Activated gamma-delta T cell treated with Interleukin-2 at 50 U/mL for 16 hours (primary cell): ENCODE results near the gene PITPNC1.

ENCODE experiments used
- DNase-seq: peaks from one replicate; pipeline ENCODE4 v3.0.0-alpha.2; 2020

Gene PITPNC1

DNA sequence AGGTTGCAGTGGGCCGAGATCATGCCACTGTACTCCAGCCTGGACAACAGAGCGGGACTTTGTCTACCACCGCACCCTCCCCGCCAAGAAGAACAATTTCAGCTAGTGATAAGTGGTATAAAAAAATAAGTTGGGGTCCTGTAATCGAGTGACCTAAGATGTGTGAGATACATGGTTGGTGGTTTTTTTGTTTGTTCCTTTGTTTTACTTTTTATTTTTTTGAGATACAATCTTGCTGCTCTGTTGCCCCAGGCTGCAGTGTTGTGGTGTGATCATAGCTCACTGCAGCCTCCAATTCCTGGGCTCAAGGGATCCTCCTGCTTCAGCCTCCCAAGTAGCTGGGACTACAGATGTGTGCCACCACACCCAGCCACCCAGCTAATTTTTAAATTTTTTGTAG, 58.7 kb downstream of the PITPNC1 start:
- DNase-seq = no peak

- DNase-seq = no peak
Measured at GRCh38 chr17:67436233-67436632, 59.2 kb downstream of the PITPNC1 start.

DNA sequence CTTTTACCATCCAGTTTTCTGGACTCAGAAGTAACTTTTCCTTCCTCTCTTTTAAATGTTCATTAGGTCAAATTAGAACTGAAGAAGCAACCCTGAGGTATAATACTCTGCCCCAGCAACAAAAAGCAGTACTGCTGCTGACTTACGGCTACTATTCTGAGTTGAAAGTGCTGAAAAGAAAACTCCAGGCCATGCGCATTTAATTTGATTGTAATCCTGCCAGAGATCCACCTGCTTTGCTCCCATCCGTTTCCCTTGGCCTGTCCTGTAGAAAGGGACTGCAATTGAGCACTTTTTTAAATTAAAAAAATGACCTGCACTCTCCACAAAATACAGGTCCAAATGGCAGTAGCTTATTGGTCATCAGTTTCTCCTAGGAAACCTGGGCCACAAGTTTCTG, 61.6 kb downstream of the PITPNC1 start:
- no peak for DNase-seq

GRCh38 chr17:67439269-67439668, 62.2 kb downstream of the PITPNC1 start:
- no peak for DNase-seq

DNA sequence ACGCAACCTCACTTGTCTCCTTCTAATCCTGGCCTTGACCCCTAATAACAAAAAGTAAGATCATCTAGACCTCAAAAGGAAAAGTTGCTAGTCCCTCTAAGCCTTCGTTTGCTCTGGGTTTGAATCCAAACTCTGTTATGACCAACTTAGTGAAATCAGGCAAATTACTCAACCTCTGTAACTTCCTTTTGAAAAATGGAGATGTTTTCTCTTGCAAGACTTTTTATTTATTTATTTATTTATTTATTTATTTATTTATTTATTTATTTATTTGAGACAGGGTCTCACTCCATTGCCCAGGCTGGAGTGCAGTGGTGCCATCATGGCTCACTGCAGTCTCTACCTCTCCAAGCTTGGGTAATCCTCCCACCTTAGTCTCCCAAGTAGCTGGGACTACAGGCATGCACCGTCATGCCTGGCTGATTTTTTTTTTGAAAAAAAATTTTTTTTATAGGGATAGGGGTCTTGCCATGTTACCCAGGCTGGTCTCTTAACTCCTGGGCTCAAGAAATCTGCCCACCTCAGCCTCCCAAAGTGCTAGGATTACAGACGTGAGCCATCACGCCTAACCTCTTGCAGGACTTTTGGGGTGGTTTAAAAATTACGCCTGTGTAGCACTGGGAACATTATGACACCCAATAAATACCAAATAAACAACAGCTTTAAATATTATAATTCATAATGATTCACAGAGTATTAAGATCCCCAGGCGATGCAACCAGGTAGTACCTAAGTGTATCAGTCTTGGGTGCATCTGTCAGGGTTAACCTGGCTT, 63.4 kb downstream of the PITPNC1 start:
- no peak for DNase-seq

DNA sequence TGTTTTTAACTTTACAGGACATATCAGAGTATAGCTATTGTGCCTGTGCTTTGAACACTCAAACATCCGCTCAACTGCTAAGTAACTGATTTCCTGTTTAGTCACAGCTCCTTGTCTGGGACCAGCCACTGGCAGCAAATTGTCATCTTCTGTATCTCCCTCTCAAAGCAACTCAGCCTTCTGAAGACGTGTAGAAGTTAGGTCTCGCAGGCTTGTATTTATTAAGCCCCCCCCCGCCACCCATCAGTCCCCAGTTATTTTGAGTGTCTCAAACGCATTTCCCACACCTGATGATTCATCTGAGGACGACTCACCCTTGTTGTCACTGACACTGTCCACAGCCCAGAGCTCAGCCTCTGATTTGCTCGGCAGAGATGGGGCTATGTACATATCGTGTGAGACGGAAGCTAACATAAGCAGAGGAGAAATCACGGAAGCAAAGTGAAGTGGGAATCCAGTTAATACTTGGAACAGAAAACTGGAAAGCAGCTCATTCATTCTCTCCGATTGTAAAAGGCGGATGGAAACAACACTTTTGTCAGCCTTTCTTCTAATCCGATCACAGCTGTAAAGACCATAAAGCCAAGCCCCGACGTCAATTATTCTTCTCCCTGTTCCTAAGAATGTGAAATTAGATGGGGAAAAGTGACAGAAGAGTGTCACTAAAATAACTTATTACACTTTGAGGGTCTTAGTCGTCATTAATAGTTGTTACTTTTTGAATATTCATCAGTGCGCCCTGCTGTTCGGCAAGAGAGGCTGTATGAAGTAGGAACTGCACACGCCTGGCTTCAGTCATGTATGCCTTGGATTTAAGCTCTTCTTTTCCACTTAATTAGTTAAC, 64.2 kb downstream of the PITPNC1 start:
- DNase-seq = peak; percentile 76

DNA sequence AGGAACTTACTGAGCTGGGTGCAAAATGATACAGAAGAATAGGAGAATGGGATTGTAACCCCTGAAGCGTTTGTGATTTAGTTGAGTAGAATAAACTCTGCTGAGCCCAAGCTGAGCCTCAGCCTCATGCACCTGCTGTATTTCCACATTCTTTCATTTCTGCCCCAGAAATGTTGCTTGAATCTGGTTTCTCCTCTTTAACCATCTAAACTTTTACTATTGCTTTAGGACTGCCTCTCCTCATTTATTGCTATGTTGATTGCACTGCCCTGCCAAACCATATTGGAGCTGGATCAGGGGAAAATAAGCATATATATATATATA, 64.8 kb downstream of the PITPNC1 start:
- DNase-seq = no peak

- no peak for DNase-seq
Measured at GRCh38 chr17:67442787-67443624, 65.9 kb downstream of the PITPNC1 start.

DNA sequence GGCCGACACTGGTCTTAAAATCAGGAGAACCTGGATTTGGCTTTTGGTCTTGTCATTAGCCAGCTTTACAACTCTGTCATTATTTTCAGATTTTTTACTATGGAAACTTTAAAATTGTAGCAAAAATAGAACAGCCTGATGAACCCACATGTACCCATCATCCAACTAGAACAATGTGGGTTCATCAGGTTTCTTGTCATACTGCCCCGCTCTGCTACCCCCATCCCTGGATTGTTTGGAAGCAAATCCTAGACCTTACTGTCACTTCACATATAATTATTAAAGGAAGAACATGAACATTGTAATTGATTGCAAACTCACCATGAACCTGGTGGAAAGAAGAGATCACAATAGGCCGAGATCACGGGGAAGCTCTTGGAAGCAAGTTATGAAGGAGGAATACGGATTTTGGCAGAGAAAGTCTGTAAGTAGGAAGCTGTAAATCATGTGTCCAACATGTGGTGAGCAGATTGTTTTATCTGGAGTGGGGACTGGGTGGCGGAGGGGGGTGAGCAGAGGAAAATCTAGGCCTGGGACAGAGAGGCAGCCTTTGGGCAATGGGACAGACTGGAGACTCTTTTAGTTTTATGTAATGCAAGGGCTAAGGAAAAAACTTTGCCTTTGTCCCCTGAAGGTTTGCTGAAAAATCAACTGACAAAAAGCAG, 67.0 kb downstream of the PITPNC1 start:
- no peak for DNase-seq

- no peak for DNase-seq
Measured at GRCh38 chr17:67448449-67448848, 71.4 kb downstream of the PITPNC1 start.

DNA sequence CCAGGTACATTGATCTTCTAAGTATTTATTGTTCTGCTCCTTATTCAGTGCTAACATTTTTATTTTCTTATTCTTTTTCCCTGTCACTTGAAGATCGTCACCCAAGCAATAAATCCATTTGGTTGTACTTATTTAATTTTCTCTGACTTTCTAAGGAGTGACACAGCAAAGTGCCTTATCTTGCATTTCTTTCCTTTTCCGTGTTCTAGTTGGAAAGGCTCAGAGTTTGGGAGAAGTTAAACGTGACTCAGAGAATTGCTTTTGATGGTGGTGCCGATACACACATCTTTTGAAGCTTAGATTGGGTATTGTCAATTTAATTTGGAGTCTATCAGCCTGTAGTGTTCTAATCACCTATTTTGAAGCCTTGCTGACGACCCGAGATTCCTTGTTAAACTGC, 72.0 kb downstream of the PITPNC1 start:
- DNase-seq = no peak

- DNase-seq = no peak
Measured at GRCh38 chr17:67449845-67450755, 73.0 kb downstream of the PITPNC1 start.

GRCh38 chr17:67452681-67453554, 75.8 kb downstream of the PITPNC1 start:
- DNase-seq = peak; percentile 25

DNA sequence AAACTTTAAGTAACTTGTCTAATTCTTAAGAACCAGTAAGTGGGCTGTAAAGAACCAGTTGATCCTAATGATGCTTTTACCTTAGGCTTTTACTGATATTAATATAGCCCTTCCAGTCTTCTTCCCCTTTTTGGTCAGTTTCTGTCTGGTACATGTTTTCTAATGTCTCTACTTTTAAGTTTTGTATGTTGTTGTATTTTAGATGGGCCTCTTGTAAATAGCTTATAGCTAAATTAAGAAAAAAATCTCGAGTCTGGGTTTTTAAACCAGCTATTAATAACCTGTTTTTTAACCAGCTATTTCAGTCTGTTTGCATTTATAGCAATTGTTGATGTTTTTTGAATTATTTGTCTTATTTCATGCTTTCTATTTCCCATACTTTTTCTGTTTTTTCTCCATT, 79.0 kb downstream of the PITPNC1 start:
- no peak for DNase-seq

GRCh38 chr17:67456889-67457288, 79.8 kb downstream of the PITPNC1 start:
- no peak for DNase-seq

DNA sequence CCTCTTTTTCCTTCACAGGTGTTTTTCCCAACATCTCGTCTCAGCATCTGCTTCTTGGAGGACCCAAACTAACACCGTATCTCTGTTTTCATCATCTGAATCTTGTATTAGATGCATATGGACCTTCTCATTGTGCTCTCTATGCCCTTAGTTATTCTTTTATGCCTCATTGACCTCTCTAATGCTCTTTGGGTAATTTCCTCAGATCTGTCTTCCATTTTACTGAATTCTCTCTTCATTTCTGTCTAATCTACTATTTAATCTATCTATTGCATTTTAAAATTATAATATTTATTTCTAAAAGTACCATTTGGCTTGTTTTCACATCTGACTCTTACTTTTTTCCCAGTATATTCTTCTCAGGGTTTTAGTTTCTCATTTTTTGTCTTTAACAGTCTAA, 81.1 kb downstream of the PITPNC1 start:
- no peak for DNase-seq

GRCh38 chr17:67459985-67460384, 82.9 kb downstream of the PITPNC1 start:
- no peak for DNase-seq

GRCh38 chr17:67461228-67461780, 84.2 kb downstream of the PITPNC1 start:
- no peak for DNase-seq

GRCh38 chr17:67461876-67462275, 84.8 kb downstream of the PITPNC1 start:
- no peak for DNase-seq

DNA sequence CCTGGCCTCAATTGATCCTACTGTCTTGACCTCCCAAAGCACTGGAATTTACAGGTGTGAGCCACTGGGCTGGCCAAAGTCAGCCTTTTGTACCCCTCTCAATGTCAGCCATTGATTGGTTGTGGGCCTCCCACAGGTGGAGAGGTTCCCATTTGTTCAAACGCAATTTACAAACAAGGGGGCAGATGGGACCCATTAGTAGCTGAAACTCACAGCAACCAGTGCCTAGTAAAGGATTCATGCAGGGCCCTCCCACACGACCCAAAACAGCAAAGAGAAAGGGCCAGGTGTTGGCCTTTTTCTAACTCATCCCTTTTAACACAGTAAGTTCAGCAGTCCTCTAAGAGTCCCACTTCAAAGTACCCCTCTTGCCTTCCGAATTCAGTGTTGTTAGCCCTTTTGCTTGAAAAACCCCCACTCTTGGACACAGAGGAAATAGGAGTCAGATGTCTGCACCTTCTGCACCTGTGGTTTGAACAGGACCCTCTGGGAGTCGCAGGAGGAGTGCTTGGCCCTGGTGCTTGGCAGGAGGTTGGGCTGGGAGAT, 89.2 kb downstream of the PITPNC1 start:
- DNase-seq = no peak
